Fibroblast of skin of left biceps (primary cell): Measurements from ENCODE around the gene UGT2B28.
"Not testable (repeated sequence)": the region's sequence is repeated elsewhere in the genome, so short reads cannot be mapped to it uniquely, and the experiment has no call there.

Source experiments
- DNase-seq, 2 experiments: peaks; one replicate each; pipeline ENCODE4 v3.0.0-alpha.2; 2013; ENCODE audit warnings: low read depth in 2 of 2

Gene UGT2B28

DNA sequence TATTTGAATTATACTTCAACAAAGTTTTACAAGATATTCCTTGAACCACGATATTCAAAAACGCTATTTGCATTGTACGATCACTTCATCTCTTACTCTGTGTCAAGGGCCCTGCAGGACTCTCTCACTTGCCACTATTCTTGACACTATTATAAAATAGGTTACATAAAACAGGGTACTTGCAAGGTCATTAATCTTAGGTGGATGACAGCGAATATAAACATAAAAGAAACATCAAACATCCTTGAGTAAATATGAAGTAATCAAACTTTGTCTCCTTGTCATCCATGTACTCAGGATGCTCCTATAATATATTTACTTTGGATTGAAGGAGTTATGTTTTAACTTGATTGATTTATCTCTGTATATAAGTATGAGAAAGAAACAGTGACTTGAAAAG, at the start of gene UGT2B28:
TSS of gene UGT2B28 (plus strand) at position 395 of the 400 bp plus-strand sequence. CDS start 26 bp downstream, outside the sequence.
- not testable (repeated sequence) for DNase-seq

DNA sequence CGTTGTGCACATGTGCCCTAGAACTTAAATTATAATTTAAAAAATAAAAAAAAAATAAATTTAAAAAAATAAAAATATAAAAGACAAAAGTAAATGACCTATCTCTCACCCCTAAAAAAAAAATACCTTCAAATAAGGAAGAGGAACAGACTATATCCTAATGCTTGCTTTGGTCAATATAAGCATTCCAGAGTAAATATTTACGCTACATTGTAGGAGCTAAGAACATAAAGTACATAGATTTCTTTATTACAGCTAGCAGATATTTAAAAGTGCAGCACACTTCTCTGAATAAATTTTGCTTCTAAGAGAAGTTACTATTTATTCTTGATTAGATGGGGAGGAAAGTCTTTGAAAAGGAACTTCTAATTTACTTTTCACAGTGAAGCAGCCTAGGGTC, 41.2 kb upstream of the UGT2B28 start:
- no peak for DNase-seq

DNA sequence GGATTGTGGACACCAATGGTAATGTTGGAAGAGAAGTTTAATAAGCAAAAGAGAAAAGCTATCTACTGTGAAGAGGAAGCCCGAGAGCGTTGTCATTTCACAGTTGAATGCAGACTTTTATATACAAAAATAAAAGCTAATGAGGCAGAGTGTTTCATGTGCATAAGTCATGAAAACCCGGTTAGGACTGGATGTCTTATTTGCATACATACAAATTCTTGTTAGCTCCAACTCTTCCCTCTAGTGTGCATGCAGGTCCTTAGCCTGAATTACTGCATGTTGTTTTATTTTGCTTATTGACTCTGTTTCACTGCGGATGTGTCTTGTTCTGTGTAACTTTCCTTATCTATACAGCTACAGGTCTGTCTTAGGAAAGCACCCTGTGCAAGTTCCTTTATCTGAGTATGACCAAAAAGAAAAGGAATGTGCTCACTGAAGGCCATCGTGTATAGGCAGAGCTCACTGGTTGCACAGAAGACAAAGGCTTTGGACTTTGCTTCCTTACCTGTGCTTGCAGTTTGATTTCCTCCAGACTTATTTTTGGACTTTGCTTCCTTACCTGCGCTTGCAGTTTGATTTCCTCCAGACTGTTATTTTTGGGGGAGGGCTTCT, 40.6 kb upstream of the UGT2B28 start:
- DNase-seq = no peak

DNA sequence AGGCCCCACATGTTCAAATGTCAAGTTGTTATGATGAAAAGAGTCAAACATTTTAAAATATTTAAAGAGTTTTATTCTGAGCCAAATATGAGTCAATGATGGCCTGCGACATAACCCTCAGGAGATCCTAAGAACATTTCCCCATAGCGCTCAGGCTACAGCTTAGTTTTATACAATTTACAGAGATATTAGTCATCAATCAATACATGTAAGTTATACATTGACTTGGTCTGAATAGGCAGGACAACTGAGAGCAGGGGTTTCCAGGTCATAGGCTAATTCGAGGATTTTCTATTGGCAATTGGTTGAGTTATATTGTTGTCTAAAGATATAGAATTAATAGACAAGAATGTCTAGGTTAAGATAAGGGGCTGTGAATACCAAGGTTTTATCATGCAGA, 39.5 kb upstream of the UGT2B28 start:
- not testable (repeated sequence) for DNase-seq

DNA sequence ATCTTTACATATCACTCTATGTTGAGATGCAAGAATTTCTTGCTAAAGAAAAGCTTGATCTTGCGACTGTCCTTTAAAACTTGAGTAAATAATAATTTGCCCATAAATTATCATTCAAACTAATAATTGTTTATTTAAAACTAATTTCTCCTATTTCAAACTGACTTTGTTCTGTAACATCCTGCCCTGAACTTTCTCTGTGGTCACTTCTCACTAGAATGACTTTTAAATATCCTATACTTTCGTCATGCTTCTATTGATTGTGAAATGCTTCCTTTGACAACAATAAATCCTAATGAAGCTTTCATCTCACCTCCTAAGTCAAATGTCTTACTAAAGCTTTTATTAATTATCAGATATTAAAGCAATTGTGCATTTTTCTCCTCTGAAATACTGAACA, 38.5 kb upstream of the UGT2B28 start:
- DNase-seq = not testable (repeated sequence)

DNA sequence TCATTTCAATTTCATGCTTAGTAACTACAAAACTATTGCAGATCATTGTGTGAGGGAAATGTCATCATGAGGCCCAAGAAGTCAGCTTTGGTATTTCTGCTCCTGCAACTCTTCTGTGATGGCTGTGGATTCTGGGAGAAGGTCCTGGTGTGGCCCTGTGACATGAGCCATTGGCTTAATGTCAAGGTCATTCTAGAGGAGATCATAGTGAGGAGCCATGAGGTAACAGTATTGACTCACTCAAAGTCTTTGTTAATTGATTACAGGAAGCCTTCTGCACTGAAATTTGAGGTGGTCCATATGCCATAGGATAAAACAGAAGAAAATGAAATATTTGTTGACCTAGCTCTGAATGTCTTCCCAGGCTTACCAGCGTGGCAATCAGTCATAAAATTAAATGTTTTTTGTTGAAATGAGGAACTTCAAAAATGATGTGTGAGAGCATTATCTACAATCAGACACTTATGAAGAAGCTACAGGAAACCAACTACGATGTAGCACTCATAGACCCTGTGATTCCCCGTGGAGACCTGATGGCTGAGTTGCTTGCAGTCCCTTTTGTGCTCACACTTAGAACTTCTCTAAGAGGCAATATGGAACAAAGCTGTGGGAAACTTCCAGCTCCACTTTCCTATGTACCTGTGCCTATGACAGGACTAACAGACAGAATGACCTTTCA, 37.6 kb upstream of the UGT2B28 start:
- DNase-seq = not testable (repeated sequence)

DNA sequence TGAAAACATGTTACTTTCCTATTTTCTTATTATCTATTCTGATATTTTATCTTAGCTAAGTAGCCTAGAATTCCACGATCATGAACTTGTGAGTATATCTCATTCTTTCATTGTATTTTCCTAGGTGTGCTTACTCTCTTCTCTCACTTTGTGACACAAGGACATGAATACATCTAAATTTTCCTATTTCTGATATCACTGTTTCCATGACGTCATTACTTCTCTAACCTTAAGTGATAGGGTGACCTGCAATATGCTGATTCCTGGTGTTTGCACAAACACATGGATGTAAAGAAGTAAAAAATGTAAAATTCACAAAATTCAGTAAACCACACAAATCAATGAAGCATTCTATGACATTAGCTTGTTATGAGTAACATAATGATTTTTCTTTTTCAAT, 29.4 kb upstream of the UGT2B28 start:
- not testable (repeated sequence) for DNase-seq

DNA sequence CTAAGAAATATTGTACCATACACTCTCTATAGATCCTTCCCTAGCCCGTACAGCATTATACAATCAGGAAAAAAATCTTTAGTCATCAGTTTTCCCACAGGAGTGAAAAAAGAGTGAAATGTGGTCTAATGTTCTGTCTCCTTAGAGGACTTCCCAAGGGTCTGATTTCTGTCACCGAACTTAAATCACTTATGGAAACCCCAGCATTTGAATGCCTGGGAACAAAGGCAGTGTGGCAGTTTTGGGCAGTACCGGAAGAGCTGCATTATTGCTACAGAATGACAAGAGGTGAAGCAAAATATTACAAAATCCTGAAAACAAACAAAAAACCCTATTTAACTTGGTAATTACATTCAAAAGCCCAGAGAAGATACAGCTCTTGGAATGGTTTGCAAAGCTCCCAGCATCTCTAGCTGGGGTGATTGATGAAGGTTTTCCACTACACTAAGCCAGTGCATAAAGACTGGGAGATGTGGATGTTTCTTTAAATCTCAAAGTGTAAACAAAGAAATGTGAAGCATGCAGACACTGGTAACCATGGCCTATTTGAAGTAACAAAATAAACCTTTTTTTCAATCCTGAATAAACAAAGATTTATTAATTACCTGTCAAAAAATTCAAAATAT, 27.0 kb upstream of the UGT2B28 start:
- DNase-seq = not testable (repeated sequence)

DNA sequence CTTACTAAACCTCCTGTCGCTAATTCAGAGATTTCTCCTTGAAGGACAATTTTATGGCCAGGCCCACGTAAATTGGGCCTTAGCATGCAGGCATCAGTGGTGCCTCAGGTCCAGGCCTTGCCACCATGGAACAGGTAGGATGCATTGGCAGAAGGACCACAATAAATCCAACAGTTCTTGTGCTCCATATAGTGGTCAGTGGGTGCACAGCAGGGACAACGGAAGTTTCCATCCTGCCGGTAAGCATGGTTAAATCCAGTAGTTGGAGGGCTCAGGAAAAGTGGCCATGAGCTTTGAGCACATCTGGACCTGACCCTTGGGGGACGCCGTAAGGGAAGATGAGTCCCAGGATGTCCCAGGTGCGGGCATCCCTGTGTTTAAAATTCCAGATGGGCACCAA, 11.7 kb upstream of the UGT2B28 start:
- DNase-seq = not testable (repeated sequence)

DNA sequence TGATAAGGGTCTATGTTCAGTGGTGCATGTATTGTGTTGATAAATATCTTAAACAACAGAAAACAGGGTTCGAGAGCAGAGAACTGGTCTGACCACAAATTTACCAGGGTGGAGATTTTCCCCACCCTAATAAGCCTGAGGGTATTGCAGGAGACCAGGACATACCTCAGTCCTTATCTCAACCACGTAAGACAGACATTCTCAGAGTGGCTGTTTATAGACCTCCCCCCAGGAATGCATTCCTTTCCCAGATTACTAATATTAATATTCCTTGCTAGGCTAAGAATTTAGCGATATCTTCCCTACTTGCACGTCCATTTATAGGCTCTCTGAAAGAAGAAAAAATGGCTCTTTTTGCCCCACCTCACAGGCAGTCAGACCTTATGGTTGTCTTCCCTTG, 16.1 kb downstream of the UGT2B28 start:
- not testable (repeated sequence) for DNase-seq

DNA sequence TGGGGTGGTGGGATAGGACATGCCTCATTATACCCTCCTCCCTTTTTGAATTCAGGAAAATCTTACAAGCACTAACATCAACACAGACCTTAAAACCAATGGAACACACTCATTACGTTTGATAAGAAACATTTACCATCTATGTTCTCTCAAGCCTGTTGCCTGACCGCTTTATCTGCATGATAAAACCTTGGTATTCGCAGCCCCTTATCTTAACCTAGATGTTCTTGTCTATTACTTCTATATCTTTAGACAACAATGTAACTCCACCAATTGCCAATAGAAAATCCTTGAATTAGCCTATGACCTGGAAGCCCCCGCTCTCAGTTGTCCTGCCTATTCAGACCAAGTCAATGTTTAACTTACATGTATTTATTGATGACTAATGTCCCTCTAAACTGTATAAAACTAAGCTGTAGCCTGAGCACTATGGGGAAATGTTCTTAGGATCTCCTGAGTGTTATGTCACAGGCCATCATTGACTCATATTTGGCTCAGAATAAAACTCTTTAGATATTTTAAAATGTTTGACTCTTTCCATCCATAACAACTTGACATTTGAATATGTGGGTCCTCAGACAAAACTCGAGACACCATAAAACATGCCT, 28.3 kb downstream of the UGT2B28 start:
- DNase-seq = not testable (repeated sequence)

DNA sequence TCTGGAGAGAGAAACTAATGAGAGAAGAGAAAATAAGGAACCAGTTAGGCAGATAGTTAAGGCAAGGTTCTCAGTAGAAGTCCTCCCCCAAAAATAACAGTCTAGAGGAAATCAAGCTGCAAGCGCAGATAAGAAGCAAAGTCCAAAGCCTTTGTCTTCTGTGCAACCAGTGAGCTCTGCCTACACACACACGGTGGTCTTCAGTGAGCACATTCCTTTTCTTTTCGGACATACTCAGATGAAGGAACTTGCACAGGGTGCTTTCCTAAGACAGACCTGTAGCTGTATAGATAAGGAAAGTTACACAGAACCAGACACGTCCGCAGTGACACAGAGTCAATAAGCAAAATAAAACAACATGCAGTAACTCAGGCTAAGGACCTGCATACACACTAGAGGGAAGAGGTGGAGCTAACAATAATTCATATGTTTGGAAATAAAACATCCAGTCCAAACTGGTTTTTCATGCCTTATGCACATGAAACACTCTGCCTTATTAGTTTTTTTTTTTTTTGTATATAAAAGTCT, 29.3 kb downstream of the UGT2B28 start:
- not testable (repeated sequence) for DNase-seq

DNA sequence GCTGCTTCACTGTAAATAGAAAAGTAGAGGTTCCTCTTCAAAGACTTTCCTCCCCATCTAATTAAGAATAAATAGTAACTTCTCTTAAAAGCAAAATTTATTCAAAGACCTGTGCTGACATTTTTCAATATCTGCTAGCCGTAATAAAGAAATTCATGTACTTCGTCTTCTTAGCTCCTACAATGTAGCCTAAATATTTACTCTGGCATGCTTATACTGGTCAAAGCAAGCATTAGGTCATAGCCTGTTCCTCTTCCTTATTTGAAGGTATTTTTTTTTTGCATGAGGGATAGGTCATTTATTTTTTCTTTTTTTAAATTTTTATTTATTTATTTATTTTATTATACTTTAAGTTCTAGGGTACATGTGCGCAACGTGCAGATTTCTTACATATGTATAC, 30.0 kb downstream of the UGT2B28 start:
- not testable (repeated sequence) for DNase-seq

DNA sequence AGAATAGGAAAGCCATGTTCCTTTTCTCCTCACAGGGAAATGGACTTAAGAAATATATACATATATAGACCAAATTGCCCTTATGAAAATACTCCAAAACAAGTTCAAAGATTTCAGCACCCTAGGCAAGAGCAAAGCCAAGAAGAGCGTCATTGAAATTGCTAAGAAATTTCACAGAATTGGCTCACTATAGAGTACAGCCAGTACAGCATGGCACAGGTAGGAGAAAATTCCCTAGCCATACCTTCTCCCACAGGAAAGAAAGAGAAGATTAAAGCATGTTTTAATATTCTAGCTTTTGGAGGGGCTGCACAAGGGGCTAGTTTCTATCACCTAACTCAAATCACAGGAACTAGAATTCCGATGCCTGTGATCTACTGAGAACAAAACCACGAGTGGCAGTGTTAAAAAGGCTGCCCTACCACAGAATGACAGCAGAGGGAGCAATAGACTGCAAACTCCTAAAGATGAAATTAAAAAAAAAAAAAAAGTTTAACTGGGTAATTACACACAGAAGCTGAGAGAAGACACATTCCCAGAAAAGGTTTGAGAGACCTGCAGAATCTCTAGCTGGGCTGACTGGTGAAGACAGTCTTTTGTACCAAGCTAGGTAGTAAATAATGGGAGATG, 37.5 kb downstream of the UGT2B28 start:
- not testable (repeated sequence) for DNase-seq

DNA sequence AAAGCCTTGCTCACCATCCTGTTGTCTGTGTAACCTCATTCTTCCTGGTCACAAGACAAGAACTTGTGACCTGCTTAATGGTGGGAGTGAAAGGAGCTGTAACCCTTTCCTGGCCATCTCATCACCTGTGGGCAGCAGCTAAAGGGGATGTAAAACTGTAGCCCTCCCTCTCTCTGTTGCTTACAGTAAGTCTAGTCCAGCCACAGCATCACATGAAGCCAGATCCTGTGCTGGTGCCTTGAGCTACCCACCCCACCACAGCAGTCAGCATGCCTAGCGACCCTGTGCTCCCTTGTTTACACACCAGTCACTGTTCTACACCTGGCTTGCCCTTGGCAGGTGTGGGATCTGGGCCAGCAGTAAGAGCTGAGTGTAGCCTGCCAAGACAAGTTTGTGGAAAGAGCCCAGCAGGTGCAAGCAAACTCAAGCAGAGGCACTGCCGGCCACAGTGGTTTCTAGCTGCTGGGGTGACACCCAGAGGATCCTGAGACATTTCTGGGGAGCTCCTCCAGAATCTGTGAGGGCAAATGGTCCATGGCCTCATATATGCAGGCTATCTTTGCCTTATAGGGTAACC, 41.0 kb downstream of the UGT2B28 start:
- no peak for DNase-seq

DNA sequence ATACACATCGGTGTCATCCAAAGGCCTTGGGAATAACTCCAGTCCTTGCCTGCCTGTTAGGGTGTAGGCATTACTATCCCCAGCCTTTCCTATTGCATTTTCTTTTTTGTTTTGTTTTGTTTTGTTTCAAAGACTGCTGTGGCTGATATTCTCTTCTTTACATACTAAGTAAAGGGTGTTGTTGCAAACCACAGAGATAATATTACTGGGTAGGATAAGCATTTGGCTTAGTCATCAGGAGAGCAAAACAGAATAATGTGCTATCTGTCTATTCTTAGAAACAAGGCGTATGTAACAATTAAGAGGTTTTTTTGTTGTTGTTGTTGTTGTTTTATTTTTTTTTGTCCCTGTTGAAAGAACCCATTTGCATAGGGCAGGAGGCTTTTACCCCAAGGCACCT, 41.8 kb downstream of the UGT2B28 start:
- DNase-seq = no peak

DNA sequence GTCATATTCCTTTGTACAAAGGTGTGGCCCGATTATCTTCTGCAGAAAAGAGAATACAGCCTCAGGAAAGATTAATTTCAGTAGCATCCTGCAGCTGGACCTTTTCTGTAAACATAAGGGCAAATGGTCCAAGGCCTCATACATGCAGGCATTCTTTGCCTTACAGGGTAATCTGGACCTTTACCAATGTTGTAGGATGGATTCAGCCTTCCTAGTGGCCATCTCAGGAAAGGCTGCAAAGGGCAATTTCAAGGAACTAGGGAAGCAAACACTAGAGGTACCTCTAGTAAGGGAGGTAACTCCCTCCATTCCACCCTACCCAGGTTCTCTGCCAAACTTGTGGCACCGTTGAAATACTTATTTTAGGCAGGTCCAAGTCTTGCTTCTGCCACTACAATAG, 43.0 kb downstream of the UGT2B28 start:
- no peak for DNase-seq

DNA sequence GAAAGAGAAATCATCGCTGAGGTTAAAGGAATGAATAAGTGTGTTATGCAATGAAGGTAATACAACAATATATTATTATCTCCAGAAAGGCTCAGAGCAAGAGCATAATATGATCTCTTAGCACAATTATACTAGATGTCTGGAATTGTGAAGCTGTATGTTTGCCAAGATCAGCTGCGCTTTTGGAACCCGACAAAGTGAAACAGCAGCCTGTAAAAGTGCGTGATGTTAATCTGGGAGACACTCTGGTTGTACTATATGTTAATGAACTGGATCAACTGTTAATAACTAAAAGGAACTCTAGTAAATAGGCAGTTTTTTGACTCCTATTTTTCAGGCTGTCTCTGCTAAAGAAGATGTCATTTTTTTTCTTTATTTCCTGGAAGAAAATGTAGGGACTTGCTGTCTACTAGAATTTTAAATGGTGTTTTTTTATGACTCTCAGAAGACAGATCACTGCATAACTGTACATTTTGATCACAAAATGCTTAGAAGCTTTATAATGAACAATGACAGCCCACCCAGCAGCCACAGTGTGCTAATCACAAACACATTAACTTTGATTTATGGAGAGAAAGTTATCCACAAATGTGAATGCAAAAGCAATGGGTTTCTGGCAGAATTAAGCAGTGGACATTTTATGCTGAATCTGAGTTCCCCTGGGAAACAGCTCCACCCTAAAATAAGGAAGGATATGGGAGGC, 50.2 kb downstream of the UGT2B28 start:
- DNase-seq = no peak

DNA sequence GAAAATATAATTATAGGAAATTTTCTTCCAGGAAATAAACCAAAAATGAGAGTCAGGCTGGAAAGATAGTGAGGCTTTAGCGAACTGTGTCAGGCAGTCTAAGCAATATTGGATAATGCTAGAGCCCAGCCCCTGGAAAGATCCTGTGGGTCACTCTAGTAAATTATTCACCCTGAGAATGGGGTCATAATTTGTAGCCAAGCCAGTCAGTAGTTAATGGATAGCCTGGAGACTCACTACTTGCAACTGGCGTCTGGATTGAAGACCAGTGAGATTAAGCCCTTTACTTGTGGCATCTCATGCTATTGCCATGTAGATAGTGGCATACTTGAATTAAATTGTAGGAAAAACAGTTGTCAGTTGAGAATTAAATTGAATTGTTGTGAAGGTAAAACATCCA, 51.0 kb downstream of the UGT2B28 start:
- not testable (repeated sequence) for DNase-seq

DNA sequence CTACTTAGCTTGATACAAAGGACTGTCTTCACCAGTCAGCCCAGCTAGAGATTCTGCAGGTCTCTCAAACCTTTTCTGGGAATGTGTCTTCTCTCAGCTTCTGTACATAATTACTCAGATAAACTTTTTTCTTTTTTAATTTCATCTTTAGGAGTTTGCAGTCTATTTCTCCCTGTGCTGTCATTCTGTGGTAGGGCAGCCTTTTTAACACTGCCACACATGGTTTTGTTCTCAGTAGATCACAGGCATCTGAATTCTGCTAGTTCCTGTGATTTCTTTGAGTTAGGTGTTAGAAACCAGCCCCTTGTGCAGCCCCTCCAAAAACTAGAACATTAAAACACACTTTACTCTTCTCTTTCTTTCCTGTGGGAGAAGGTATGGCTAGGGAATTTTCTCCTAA, 55.2 kb downstream of the UGT2B28 start:
- not testable (repeated sequence) for DNase-seq

DNA sequence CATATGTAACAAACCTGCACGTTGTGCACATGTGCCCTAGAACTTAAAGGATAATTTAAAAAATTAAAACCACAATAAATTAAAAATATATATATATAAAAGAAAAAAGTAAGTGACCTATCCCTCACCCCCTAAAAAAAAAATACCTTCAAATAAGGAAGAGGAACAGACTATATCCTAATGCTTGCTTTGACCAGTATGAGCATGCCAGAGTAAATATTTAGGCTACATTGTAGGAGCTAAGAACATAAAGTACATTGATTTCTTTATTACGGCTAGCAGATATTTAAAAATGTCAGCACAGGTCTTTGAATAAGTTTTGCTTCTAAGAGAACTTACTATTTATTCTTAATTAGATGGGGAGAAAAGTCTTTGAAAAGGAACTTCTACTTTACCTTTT, 62.8 kb downstream of the UGT2B28 start:
- DNase-seq = not testable (repeated sequence)
